Stimulated activated CD4-positive, alpha-beta T cell treated with anti-CD3 and anti-CD28 coated beads, Interleukin-12 subunit alpha, Interleukin-12 subunit beta, amount 100 ng/mL, for 24 hours (primary cell): ENCODE measurements around the gene LRRC2.

Source experiments
- DNase-seq, 2 experiments: peaks; one replicate each; pipeline ENCODE4 v3.0.0-alpha.2; 2020; ENCODE audit warnings: low read depth in 2 of 2

Gene LRRC2

GRCh38 chr3:46479696-46480095 lies 86.4 kb downstream of the LRRC2 start:
- no peak for DNase-seq

GRCh38 chr3:46479021-46479420 lies 87.1 kb downstream of the LRRC2 start:
- no peak for DNase-seq

- DNase-seq, result no peak
Measured at GRCh38 chr3:46478341-46478740, 87.8 kb downstream of the LRRC2 start.

- DNase-seq, result no peak
Measured at GRCh38 chr3:46477756-46478155, 88.3 kb downstream of the LRRC2 start.

- DNase-seq, result no peak
Measured at GRCh38 chr3:46477145-46477544, 89.0 kb downstream of the LRRC2 start.

GRCh38 chr3:46472736-46473135 lies 93.4 kb downstream of the LRRC2 start:
- no peak for DNase-seq

- DNase-seq, result no peak
Measured at GRCh38 chr3:46471371-46471914, 94.7 kb downstream of the LRRC2 start.

GRCh38 chr3:46470831-46471230 lies 95.3 kb downstream of the LRRC2 start:
- no peak for DNase-seq

GRCh38 chr3:46469680-46470357 lies 96.3 kb downstream of the LRRC2 start:
- DNase-seq, result no peak

GRCh38 chr3:46468753-46469600 lies 97.1 kb downstream of the LRRC2 start:
- no peak for DNase-seq

GRCh38 chr3:46467562-46467961 lies 98.5 kb downstream of the LRRC2 start:
- no peak for DNase-seq

- DNase-seq, result no peak
Measured at GRCh38 chr3:46466871-46467403, 99.2 kb downstream of the LRRC2 start.

GRCh38 chr3:46466273-46466672 lies 99.8 kb downstream of the LRRC2 start:
- no peak for DNase-seq
